T-helper 17 cell (primary cell): ENCODE data around the gene DYNLT3. TPM values are rescaled to one million over a fixed set of nuclear protein-coding genes. Genes with fewer than 3 reads are reported as not detected.
A peak's percentile ranks its signal among the peaks of the same experiment; 100 is the strongest.

ENCODE experiments used
- ATAC-seq: fragments of 150-1000 bp; cut with Tn5 transposase; 2 replicates; pipeline ENCODE4 v1.10.0; 2021; ENCODE audit warnings: mild to moderate bottlenecking, moderate library complexity
- DNase-seq, 3 donors: peaks; one replicate each; pipeline versions ENCODE4 v3.0.0 to v3.0.0-alpha.2; 2020 to 2021
- H3K9me3 ChIP-seq: one replicate; pipeline ENCODE4 v1.7.0; 2013; ENCODE audit warnings: low read length, mild to moderate bottlenecking; ENCODE audit not compliant: control insufficient read depth, poor library complexity, severe bottlenecking
- H3K27ac Mint-ChIP-seq: one replicate; pipeline ENCODE4 v1.8.0; 2022; ENCODE audit warnings: mild to moderate bottlenecking, moderate library complexity, mixed read lengths
- H3K27me3 Mint-ChIP-seq: one replicate; pipeline ENCODE4 v1.8.0; 2022; ENCODE audit warnings: mixed read lengths
- H3K36me3 Mint-ChIP-seq: one replicate; pipeline ENCODE4 v1.8.0; 2022; ENCODE audit warnings: low read depth, mixed read lengths
- H3K4me1 Mint-ChIP-seq: one replicate; pipeline ENCODE4 v1.8.0; 2022; ENCODE audit warnings: mild to moderate bottlenecking, mixed read lengths
- H3K4me3 Mint-ChIP-seq: one replicate; pipeline ENCODE4 v1.8.0; 2022; ENCODE audit warnings: mild to moderate bottlenecking, moderate library complexity, mixed read lengths
- total RNA-seq, 4 donors: library from RNA in 2 of 4; stranded (reverse) in 2 of 4; gene quantifications; one replicate each; pipeline ENCODE4 v1.2.3 and lab custom pipeline; 2022 to 2026

The DYNLT3 gene
- total RNA-seq, 2 donors from 2014 or later, result 40.2 to 40.3 TPM

DNA sequence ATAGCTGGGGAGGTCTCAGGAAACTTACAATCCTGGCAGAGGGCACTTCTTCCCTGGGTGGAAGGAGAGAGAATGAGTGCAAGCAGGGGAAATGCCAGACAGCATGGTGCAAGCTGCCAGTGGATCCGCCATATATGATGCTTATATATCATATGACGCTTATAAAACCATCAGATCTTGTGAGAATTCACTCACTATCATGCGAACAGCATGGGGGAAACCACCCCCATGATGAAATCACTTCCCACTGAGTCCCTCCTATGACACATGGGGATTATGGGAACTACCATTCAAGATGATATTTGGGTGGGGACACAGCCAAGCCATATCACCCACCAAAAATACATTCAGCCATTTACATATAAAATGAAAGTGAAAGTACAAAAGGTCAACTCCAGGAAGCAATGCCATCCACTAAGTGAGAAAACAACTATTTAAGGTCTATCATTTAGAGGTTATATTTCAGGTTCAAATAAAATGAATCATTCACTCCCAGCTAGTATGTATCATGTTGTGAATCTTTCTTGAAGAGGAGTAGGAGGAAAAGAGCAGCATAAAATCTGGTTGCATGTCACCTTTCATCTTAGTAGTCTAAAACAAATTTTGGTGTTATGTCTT is 20.3 kb upstream of the DYNLT3 start:
- Mint-ChIP-seq H3K4me3 (no peak overlapping the region), H3K36me3 (no peaks in the 10 kb centered on the region), H3K4me1 (peaks cover 3% of the 10 kb centered on the region), H3K27me3 (no peaks in the 10 kb centered on the region), H3K27ac (no peak overlapping the region)
- no peak for ATAC-seq
- H3K9me3 ChIP-seq, result no peaks in the 10 kb centered on the region
- DNase-seq, result no peak

DNA sequence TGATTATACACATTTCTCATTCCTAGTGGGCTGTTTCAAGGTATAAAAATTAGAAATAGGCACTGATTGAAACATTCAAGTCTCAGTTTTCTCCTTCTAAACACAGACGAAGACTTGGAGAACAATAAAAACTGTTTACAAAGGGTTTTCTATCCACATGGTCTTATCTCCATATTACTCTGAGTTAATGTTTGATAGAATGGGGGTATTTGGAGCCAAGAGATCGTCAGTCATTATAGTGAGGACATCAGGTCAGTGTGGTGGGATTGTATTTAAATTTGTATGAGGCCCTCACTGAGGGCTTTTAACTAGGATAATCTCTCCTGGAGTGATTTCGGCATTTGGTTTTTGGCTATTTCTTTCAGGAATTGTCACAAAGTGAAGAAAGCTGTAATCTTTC is 16.4 kb upstream of the DYNLT3 start:
- Mint-ChIP-seq H3K27me3 (no peaks in the 10 kb centered on the region), H3K4me1 (peaks cover 3% of the 10 kb centered on the region), H3K36me3 (no peaks in the 10 kb centered on the region), H3K4me3 (no peak overlapping the region), H3K27ac (no peak overlapping the region)
- no peak for ATAC-seq
- DNase-seq, result no peak
- H3K9me3 ChIP-seq, result no peaks in the 10 kb centered on the region

DNA sequence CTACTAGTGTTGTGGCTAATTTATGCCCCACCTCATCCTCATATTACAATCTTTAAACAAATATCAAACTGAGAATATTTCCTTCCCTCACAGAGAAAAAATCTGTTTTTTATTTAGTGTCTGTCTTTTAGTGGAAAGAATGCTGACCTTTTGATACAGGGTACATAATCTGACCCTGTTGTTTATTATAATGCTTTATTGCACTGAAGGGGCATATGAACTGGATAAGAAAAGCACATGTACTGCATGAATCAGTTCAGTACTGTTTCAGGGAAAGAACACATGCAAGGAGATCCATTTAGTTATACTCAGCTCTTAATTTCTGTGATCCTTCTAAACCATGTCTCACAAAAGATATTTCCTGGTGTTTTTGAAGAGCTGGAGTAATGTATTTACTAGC is 15.5 kb upstream of the DYNLT3 start:
- Mint-ChIP-seq H3K36me3 (no peaks in the 10 kb centered on the region), H3K4me3 (no peak overlapping the region), H3K4me1 (peaks cover 3% of the 10 kb centered on the region), H3K27me3 (no peaks in the 10 kb centered on the region), H3K27ac (no peak overlapping the region)
- no peak for ATAC-seq
- no peak for DNase-seq
- no peaks in the 10 kb centered on the region for H3K9me3 ChIP-seq

DNA sequence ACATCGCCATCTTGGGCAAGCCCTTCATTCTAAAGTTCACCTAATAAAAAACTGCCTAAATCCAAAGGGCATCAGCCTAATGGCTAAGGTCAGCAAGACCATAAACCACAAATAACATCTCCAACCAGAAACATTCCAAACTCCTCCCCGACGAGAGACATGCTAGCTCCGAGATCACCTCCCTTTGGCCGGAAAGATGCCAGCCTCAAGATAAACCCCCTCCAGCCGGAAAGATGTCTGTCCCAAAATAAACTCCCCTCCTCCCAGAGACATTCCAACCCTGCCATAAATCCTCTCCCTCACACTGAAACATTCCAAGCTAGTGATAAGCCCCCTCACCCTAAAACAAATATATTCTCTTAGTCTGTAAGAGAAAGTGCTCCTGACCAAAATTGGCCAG is 13.3 kb upstream of the DYNLT3 start:
- Mint-ChIP-seq H3K4me1 (no peaks in the 10 kb centered on the region), H3K4me3 (no peak overlapping the region), H3K36me3 (no peaks in the 10 kb centered on the region), H3K27me3 (no peaks in the 10 kb centered on the region), H3K27ac (no peak overlapping the region)
- ATAC-seq, result no peak
- no peaks in the 10 kb centered on the region for H3K9me3 ChIP-seq
- no peak for DNase-seq

DNA sequence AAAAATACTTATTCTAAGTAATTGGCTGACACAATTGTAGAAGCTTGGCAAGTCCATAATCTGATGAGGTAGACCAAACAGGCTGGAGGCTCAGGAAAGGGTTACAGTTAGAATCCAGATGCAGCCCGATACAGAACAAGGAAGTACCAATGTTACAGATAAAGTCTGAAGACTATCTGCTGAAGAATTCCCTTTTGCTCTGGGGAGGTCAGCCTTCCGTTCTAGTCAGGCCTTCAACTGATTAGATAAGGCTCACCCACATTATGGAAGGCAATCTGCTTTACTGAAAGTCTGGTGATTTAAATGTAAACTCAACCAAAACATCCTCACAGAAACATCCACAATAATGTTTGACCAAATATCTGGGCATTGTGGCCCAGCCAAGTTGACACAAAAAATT is 7.4 kb upstream of the DYNLT3 start:
- Mint-ChIP-seq H3K27me3 (no peaks in the 10 kb centered on the region), H3K36me3 (no peaks in the 10 kb centered on the region), H3K4me1 (no peaks in the 10 kb centered on the region), H3K27ac (no peak overlapping the region), H3K4me3 (no peak overlapping the region)
- H3K9me3 ChIP-seq, result no peaks in the 10 kb centered on the region
- ATAC-seq, result no peak
- no peak for DNase-seq

DNA sequence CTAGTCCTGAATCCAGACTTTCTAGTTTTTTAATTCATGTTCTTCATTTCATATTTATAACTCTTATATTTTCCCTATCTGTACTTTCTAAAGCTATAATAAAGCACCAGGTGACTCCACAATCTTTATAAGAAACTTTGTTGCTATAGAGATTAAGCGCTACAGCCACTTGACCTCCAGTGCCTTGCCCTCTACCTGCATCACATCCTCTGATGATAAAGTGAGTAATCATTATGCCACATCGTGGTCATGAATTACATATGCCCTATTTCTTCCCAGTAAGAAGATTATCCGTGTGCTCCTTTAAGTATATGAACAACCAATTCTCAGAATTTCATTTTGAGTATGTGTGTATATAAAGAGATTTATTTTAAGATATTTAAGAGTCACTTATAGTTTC is 6.8 kb upstream of the DYNLT3 start:
- H3K4me1 Mint-ChIP-seq, result no peaks in the 10 kb centered on the region
- no peaks in the 10 kb centered on the region for H3K27me3 Mint-ChIP-seq
- no peak overlapping the region for H3K27ac Mint-ChIP-seq
- no peaks in the 10 kb centered on the region for H3K36me3 Mint-ChIP-seq
- no peak overlapping the region for H3K4me3 Mint-ChIP-seq
- no peak for DNase-seq
- ATAC-seq, result no peak
- H3K9me3 ChIP-seq, result no peaks in the 10 kb centered on the region

DNA sequence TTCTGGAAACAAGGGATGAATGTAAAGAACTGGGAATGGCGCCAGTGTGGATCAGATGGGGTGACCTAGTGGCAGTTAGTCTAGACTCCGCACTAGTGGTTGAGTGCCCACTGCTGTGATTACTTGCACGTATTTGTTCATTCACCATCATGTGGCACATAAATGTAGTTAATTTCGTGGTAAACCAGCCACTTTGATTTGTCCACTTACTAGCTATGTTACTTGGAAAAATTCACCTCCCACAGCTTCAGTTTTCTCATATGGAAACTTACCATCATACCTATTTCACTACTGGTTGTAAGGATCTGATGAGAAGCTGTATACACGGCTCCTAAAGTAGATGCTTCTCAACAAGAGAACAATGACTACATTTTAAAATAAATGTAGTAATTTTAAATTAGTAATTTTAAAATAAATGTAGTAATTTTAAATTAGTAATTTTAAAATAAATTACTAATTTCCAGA is 394 bp upstream of the DYNLT3 start:
- Mint-ChIP-seq H3K4me3 (peak overlapping the region; percentile 83), H3K27me3 (no peaks in the 10 kb centered on the region), H3K27ac (peak overlapping the region; percentile 74), H3K4me1 (peaks cover 9% of the 10 kb centered on the region), H3K36me3 (no peaks in the 10 kb centered on the region)
- ATAC-seq, result no peak
- no peak for DNase-seq
- H3K9me3 ChIP-seq, result no peaks in the 10 kb centered on the region

DNA sequence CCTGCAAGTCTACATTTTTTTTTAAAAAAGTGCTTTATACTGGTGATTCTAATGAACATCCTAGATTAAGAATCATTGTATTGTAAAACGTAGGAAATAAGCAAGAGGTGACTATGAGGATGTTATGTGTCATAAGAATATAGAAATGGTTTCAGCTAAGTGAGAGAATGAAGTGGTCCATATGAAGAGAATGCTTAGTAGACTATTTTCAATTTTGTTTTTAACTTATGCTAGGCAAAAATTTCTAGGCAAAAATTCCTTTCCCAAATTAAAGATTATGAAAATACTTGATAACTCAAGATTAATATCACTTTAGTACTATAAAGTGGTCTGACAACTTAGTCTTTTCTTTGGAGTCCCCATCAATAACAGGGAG is 825 bp downstream of the DYNLT3 start:
- ATAC-seq, result no peak
- no peaks in the 10 kb centered on the region for H3K36me3 Mint-ChIP-seq
- no peaks in the 10 kb centered on the region for H3K27me3 Mint-ChIP-seq
- peak overlapping the region; percentile 83 for H3K4me3 Mint-ChIP-seq
- no peak for DNase-seq
- H3K9me3 ChIP-seq, result no peaks in the 10 kb centered on the region
- peak overlapping the region; percentile 70 for H3K27ac Mint-ChIP-seq
- H3K4me1 Mint-ChIP-seq, result peaks cover 9% of the 10 kb centered on the region

DNA sequence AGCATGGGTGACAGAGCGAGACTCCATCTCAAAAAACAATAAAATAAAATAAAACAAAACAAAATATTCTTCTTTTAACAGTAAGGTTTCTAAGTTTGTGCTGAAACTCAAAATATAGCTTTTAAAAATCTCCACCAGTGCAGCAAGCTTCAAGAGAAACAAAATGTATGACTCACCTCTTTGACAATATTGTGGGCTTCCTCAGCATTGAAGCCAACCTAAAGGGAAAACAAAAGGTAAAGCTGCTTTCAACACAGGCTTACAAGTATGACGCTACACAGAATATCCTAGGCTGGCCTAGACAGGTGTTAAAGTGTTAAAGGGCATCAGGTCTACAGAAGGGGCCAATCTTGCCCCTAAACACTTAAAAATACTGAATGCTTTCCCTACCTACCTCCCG is 1.2 kb downstream of the DYNLT3 start:
- no peaks in the 10 kb centered on the region for H3K9me3 ChIP-seq
- no peak for DNase-seq
- ATAC-seq, result no peak
- Mint-ChIP-seq H3K27me3 (no peaks in the 10 kb centered on the region), H3K4me1 (peaks cover 11% of the 10 kb centered on the region), H3K27ac (peak overlapping the region; percentile 70), H3K4me3 (peak overlapping the region; percentile 83), H3K36me3 (no peaks in the 10 kb centered on the region)

DNA sequence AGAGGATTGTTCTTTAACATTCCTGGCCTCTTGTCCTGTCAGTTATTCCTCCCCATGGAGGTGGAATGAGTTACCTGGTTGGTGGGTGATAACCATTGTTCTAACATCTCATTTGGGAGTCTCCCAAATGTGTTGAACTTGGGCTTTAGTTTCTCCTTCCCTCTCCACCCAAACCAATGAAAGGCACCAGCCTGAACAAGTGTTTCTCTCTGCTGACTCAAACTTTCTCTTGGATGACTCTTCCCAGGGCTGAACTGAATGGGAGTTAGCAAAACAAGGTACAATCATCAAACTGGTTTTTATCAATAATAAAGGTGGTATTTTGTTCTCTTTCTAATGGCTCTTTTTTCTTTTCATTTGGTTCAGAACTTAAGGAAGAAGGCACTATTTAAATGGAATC is 2.7 kb downstream of the DYNLT3 start:
- H3K27ac Mint-ChIP-seq, result peak overlapping the region; percentile 47
- H3K4me1 Mint-ChIP-seq, result peaks cover 14% of the 10 kb centered on the region
- no peaks in the 10 kb centered on the region for H3K27me3 Mint-ChIP-seq
- DNase-seq (no peak), ATAC-seq (no peak)
- peaks cover 2% of the 10 kb centered on the region for H3K36me3 Mint-ChIP-seq
- H3K9me3 ChIP-seq, result no peaks in the 10 kb centered on the region
- H3K4me3 Mint-ChIP-seq, result no peak overlapping the region

DNA sequence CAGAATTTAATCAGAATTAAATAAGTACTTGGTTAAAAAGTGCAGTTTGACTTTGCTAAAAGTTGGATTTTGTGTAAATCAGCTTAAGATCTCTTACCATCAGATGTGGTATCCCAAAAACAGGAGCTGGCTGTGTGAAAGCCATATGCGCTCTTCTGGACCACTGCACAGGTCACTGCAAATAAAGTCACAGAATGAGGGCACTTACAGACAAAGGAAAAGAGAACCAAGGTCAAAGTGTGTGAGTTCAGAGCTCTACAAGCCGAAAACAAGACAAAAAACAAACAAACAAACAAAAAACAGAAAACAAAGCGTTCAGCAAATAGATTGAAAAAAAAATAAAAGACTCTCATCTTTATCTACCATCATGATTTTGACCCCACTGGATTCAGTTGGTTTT is 6.4 kb downstream of the DYNLT3 start:
- ATAC-seq (no peak), DNase-seq (no peak)
- Mint-ChIP-seq H3K4me3 (no peak overlapping the region), H3K27me3 (no peaks in the 10 kb centered on the region), H3K27ac (no peak overlapping the region), H3K4me1 (peaks cover 8% of the 10 kb centered on the region), H3K36me3 (peaks cover 2% of the 10 kb centered on the region)
- H3K9me3 ChIP-seq, result no peaks in the 10 kb centered on the region

DNA sequence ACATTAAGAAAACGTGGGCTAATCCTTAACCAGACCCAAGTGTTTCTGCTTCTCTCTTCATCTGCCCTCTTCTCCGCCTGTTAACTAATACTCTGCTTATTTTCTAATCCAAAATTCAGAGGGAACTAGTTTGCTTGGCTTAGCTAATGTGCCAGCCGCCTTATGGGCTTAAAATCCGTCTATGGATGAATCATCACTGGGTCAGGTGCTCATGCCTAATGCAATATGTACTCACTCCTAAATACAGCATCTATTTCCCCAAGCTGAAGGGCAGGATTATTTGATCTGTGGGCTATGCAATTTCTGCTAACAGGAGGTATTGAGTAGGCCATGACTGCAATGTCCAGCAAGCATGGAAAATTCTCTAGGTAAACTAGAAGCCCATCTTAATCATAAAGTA is 12.4 kb downstream of the DYNLT3 start:
- no peaks in the 10 kb centered on the region for H3K9me3 ChIP-seq
- Mint-ChIP-seq H3K4me1 (peaks cover 2% of the 10 kb centered on the region), H3K27me3 (no peaks in the 10 kb centered on the region), H3K36me3 (no peaks in the 10 kb centered on the region), H3K27ac (no peak overlapping the region), H3K4me3 (no peak overlapping the region)
- no peak for ATAC-seq
- DNase-seq, result no peak

DNA sequence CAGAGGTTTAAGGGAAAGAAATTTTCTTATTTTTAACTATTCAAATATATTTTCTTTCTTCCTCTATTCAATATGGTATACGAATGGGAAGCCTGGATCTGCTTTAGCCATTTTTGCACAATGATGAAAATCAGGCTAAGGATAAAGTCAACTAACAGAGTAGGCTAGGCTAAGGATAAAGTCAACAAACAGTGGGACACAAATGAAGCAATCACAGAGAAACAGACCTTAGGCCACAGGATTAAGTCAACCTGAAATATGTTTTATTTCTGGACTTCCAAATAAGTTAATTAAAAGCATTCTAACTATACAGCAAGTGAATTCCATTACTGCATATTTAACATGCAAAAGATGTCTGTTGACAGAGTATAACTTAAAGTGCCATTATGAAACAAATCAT is 17.0 kb downstream of the DYNLT3 start:
- H3K27me3 Mint-ChIP-seq, result no peaks in the 10 kb centered on the region
- no peaks in the 10 kb centered on the region for H3K9me3 ChIP-seq
- no peaks in the 10 kb centered on the region for H3K36me3 Mint-ChIP-seq
- H3K4me1 Mint-ChIP-seq, result peaks cover 9% of the 10 kb centered on the region
- H3K4me3 Mint-ChIP-seq, result no peak overlapping the region
- DNase-seq (no peak), ATAC-seq (no peak)
- H3K27ac Mint-ChIP-seq, result peak overlapping the region; percentile 89

DNA sequence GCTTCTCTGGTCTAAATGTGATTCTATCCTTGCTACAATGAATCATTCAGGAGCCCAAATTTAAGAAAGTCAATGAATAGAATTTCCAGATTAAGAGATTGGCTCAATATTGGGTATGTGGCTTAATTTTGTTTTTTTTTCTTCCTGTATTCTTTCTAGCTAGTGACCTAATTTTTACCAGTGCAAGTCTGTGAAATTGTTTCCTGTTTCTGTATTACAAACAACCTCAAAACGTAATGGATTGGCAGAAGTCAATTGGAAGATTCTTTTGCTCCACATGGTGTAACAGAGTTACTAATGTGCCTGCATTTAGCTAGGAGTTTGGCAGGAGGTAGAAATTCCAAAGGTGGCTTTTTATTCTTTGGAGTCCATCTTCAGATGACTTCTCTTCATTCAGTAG is 17.6 kb downstream of the DYNLT3 start:
- peak overlapping the region; percentile 61 for H3K4me3 Mint-ChIP-seq
- DNase-seq (no peak), ATAC-seq (peak; percentile 64)
- H3K9me3 ChIP-seq, result no peaks in the 10 kb centered on the region
- peak overlapping the region; percentile 89 for H3K27ac Mint-ChIP-seq
- no peaks in the 10 kb centered on the region for H3K36me3 Mint-ChIP-seq
- H3K27me3 Mint-ChIP-seq, result no peaks in the 10 kb centered on the region
- peaks cover 15% of the 10 kb centered on the region for H3K4me1 Mint-ChIP-seq
